NCI-H2171 (cell line): ENCODE results near the gene HERC5.
"Not testable (repeated sequence)": the region's sequence is repeated elsewhere in the genome, so short reads cannot be mapped to it uniquely, and the experiment has no call there.

ENCODE experiments used
- DNase-seq: peaks from one replicate; lab custom pipeline; 2025; lab: John Stamatoyannopoulos, UW

HERC5 gene

DNA sequence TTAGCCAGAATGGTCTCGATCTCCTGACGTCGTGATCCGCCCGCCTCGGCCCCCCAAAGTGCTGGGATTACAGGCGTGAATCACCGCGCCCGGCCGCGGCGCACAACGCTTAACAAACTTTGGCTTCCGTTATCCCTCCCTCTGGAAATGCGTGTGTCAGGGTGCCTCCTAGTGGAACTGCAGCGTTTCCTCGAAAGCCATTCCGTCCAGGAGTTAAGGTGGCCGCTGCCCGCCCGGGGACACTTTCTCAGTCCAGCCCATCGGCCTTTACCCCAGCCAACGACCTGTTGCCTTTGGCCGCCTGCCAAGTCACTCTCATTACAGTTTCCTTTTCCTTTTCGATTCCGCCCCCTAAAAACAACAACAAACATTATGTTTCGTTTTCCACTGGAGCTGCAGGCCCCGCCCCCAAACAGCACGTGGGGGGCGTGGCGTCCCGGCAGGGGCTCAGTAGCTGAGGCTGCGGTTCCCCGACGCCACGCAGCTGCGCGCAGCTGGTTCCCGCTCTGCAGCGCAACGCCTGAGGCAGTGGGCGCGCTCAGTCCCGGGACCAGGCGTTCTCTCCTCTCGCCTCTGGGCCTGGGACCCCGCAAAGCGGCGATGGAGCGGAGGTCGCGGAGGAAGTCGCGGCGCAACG lies at the start of gene HERC5:
TSS of gene HERC5 (plus strand) at position 450 of the 637 bp plus-strand sequence. CDS start at position 601, 151 bp downstream.
- DNase-seq = no peak

DNA sequence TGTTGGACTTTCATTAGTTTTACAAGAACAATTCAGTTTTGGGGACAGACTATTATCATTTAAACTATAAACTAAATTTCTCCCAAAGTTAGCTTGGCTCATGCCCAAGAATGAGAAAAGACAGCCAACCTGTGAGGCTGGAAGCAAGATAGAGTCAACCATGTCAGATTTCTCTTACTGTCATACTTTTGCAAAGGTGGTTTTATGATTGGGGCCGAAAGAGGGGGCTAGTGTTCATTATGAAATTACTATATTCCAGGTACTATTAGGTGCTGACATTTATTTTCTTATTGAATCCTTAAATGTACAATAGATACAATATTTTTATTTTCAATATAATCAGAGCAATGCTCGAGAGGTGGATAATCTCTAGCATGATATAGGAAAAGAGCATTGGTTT lies 47.7 kb upstream of the HERC5 start:
- DNase-seq = no peak

DNA sequence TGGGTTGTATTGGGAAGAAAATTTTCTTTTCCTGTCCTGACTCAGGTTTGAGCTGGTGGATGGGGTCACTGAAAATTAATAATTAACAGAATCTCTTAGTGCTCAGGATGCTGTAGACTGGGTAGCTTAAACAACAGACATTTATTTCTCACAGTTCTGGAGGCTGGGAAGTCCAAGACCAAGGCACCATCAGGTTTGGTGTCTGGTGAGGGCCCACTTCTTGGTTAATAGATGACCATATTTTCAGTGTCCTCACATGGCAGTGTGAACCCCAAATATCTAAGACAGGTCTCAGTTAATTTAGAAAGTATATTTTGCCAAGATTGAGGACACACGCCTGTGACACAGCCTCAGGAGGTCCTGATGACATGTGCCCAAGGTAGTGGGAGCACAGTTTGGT lies 47.1 kb upstream of the HERC5 start:
- DNase-seq = no peak

DNA sequence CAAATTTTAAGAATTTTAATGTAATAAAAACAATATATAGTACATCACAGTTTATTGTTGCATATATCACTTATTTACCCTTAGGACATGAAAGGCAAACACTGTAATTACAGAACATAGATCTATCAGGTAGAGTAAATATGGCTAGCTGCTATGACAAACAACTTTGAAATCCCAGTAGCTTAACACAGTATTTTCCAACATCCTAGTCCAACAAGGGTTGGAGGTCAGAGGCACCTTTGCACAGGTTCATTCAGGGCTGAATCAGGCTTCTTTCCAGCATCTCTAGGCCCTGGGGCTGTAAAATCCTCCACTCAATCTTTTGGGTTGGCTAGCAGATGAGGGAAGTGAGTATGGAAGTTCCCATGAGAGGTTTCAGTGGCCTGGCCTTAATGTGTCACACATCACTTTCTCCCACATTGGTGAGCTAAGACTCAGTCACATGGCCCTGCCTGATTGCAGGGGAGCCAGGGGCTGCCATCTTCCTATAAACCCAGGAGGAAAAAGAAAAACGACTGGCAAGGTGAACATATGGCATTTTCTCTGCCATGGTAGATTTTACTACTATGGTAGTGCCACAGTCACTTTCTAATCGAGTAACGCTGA lies 45.3 kb upstream of the HERC5 start:
- no peak for DNase-seq

DNA sequence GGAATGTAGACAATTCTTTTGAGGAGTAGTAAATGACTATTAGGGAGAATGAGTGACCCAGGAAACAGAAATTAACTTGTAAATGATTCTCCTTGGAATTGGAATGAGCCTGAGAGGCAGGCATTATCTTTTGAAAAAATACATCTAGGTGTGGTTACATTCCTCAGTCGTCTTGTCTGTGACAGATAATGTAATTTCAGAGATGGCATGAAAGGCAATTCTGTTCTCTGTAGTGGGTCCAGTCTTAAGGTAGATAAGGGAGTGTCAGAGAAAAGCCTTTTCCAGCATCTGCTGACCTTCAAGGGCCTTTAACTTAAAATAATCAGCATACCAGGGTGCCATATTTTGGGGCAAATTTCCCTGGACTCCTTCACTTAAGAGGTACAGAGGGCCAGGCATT lies 43.1 kb upstream of the HERC5 start:
- DNase-seq = no peak

DNA sequence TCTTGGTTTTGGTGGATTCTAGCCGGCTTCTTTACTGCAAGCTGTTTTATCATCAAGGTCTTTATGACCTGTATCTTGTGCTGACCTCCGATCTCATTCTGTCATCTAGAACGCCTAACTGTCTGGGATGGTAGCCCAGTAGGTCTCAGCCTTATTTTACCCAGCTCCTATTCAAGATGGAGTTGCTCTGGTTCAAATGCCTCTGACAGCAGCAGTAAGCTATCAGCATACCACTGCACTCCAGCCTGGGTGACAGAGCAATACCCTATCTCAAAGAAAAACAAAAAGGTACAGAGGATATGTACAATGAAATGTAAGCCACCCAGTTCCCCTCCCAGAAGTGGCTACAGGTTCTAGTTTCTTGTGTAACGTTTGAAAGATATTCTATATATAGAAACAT lies 42.2 kb upstream of the HERC5 start:
- no peak for DNase-seq

DNA sequence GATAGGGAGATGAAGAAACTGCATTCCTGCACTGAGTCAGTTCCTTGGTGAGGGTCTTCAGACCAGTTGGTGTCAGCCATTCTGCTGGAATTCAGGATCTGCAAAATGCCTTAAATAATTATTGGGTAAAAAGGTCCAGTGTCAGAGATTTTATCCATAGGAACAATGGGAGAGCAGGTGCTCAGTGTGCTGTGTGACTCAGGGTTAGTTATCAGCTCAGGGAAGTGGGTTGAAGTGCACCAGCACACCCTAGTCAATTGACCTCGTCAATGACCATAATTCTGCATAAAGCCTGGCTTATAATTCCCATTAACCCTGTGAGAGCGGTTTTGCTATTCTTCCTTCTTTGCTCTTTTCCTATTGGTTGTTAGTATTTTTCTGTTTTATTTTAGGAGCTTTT lies 40.9 kb upstream of the HERC5 start:
- DNase-seq = no peak

DNA sequence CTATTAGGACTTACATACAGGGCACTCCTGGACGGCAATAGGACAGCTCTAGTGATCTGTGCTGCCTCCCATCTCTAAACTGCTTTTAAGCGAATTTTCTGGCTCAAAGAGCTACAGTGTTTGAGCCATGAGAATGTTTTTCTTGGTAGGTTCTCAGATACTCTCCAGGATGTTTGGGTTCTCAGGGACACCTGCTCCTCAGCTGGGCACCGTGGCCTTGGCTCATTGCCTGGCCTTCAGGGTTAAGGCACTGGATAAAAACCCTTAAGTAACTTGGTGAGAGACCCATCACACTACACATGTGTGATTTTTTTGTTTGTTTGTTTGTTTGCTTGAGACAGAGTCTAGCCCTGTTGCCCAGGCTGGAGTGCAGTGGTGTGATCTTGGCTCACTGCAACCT lies 38.5 kb upstream of the HERC5 start:
- DNase-seq = no peak

DNA sequence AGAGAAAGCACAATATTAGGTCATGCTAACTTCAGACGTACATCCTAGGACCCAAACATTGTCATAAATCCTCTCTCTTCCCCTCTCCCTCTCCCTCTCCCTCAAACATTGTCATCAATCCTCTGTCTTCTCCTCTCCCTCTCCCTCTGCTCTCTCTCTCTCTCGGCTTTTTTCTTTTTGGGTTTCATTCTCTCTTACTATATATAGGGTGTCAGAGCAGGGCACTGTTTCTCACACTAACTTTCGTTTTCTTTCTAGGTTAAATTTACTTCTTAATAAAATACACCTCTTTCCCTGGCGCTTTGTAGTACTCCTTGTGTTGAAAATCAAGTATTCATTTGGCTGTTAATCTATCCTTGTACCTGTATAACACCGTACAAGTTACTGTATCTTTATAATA lies 37.0 kb upstream of the HERC5 start:
- DNase-seq = no peak

DNA sequence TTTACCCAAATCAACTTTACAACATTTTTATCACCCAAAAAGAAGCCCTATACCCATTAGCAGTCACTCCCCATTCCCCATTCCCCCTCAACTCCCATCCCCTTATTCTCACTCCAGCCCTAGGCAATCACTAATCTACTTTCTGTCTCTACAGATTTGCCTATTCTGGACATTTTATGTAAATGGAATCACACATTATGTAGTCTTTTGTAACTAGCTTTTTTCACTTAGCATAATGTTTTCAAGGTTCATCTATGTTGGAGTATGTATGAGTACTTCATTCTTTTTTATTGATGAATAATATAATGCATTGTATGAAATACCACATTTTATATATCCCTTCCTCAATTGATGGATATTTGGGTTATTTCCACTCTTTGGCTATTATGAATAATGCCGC lies 36.1 kb upstream of the HERC5 start:
- DNase-seq = no peak

DNA sequence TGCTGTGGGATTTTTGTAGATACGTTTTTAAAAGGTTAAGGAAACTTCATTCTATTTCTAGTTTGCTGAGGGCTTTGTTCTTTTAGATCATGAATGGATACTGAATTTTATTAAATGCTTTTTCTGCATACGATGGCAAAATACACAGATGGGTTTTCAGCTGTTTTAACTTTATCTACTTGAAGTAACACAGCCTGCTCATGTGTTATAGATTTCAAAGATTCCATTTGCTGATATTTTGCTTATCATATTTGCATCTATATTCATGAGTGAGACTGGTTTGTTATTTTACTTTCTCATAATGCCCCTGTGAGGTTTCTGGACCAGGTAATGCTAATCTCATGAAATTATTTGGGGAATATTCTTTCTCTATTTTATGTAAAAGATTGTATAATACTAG lies 34.5 kb upstream of the HERC5 start:
- no peak for DNase-seq

DNA sequence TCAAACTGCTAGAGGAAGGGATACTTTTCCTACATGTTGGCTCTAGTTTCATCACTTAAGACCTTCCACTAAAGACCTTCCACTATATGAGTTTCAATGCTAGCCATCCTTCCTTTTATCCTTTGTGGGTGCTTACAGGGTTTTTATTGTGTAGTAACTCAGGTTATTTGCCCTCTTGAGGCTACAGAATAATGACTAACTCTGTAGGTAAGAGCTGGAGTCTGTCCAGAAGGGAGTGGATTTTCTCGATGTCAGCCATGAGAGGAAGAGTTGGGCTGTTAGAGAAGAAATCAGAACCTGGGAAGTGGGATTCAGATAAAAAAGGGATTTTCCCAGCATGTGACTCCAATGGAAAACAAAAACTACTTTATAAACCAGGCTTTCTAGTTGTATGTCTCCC lies 27.5 kb upstream of the HERC5 start:
- no peak for DNase-seq

DNA sequence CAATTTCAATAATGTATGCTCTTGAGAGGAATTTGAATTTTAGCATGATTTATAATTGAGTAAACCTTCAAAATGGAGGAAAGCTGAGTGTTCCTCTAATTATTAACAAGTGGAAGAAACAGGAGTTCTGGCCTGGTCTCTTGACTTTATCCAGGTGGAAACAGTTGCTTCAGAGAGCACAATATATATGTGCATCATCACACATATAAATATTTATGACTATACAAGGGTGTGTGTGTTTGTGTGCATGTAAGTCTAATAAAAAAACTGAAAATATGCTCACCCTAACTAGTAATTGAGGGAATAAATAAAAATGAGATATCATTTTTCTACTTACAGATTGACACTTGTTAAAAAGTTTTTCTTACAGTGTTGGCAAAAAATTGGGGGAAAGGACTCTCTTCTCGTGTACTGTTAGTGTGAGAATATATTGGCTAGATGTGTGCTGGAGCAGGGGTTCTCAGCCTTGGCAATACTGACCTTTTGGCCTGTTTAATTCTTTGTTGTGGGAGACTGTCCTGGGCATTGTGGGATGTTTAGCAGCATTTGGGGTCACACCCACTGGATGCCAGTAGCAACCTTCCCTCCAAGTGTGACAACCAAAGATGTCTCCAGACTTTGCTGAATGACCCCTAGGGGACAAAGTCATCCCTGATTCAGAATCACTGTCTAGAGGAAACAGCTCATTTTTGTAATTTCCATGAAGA lies 20.8 kb upstream of the HERC5 start:
- DNase-seq = no peak

DNA sequence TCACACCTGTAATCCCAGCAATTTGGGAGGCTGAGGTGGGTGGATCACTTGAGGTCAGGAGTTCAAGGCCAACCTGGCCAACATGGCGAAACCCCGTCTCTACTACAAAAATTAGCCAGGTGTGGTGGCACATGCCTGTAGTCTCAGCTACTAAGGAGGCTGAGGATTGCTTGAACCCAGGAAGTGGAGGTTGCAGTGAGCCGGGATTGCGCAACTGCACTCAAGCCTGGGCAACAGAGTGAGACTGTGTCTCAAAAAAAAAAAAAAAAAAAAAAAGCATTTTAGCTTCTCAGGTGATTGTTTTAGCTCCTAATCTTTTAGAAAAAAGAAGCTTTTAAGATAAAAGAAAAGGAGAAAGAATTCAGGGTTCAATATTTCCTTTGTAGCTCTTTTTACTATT lies 19.0 kb upstream of the HERC5 start:
- DNase-seq = not testable (repeated sequence)

DNA sequence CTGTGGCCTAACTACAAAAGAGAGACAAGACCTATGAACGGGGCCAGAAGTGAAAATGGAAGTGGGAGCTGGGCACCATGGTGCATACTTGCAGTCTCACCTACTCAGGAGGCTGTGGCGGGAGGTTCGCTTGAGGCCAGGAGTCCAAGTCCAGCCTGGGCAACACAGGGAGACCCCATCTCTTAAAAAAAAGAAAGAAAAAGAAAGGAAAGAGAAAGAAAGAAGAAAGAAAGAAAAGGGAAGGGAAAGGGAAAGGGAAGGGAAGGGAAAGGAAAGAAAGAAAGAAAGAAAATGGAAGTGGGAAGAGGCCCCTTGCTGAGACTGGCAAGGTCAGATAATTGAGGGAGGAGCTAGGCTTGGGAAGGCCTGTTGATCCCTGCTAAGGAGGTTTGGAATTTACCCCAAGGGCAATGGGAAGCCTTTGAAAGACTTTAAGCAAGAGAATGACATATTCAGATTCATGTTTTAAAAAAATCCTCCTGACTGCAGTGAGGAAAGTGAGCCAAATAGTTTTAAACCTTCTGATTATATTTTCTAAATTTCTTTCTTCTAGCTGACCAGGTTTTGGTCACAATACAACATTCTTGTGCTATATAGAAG lies 17.7 kb upstream of the HERC5 start:
- no peak for DNase-seq

DNA sequence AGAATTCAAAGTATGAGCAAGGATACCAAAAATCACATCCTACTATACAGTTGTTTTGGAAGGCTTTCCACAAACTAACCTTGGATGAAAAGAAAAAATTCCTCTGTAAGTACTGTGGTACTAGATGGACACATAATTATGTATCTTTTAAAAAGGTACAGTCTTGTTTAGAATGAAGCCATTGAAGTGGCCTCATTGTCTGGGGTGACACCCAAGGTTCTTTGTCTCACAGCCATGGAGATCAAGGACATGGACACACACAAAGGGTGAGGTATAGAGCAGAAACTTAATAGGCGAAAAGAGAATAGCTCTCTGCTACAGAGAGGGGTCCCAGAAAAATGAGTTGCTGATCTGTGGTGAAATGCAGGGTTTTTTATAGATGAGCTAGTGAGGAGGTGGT lies 16.8 kb upstream of the HERC5 start:
- DNase-seq = no peak

DNA sequence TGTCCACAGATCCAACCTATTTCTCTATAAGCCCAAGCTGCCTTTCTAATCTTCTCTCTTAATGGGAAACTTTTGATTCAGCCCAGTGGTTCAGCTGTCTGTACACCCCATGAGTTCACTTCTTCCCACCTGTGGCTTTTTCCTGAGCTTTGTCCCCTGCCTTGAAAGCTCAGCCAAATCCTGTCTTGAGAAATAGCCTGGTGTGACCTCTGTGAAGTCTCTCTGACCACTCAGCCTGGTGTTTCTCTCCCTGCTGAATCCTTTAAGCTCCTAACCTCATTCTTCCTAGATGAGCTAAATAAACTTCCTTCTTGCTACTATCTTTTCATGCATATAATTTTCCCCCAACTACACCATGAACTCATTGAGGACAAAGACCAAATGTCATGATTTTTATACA lies 15.2 kb upstream of the HERC5 start:
- DNase-seq = no peak

DNA sequence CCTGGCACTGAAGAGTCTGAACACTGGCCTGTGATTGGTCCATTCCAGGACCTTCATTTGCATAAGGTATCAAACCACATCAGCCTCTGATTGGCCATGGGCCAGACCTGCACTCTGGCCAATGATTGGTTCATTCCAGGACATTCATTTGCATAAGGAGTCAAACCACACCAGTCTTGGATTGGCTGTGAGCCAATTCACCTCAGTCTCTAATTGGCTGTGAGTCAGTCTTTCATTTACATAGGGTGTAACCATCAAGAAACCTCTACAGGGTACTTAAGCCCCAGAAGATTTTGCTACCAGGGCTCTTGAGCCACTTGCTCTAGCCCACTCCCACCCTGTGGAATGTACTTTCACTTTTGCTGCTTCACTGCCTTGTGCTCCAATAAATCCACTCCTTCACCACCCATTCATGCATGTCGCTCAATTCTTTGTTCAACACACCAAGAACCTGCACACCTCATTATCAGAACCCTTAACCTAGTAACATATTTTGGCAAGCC lies 14.2 kb upstream of the HERC5 start:
- no peak for DNase-seq

DNA sequence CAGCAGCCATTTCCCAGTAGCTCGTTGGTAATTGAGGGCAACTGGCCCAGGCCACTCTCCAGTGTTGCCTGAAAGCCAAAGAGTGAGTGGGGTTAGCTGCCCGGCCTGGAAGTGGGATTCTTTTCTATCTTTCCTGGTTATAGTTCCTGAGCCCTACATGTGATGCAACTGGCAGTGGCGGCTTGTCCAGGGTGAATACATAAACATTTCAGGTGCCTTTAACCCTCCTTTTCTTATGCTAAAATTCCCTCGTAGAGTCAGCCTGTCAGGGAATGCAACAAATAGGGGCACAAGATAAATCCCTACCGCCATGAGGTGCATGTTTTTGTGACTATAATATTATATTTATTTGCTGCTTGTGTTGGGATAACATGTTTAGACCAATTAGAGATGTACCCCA lies 13.4 kb upstream of the HERC5 start:
- DNase-seq = no peak

DNA sequence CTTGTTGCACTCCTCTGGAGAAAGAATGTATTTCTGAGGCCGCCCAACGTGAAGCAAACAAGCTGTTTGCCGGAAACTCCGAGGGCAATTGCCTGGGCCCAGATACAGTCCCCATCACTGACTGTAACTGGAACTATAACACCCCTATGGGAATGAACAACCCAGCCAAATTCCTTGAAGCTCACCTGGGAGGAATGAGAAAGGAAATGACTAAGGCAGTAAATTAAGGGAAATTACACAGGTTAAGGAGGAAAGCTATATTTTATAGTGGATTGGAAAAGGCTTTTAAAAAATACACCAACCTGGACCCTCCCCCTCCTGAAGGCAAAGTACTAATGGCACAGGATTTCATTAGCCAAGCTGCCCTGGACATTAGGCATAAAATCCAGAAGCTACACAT lies 11.7 kb upstream of the HERC5 start:
- no peak for DNase-seq

DNA sequence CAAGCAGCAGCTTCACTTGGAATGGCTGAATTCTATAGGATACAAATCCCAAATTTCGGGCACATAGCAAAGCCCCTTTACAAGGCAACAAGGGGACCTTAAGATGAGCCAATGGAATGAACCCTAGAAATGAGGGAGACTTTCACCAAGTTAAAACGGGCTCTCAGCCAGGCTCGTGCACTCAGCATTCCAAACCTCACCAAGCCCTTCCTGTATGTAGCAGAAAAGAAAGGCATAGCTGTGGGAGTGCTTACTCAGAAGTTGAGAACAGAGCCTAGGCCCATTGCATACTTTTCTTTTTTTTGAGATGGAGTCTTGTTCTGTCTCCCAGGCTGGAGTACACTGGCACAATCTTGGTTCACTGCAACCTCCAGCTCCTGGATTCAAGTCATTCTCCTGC lies 10.8 kb upstream of the HERC5 start:
- no peak for DNase-seq

DNA sequence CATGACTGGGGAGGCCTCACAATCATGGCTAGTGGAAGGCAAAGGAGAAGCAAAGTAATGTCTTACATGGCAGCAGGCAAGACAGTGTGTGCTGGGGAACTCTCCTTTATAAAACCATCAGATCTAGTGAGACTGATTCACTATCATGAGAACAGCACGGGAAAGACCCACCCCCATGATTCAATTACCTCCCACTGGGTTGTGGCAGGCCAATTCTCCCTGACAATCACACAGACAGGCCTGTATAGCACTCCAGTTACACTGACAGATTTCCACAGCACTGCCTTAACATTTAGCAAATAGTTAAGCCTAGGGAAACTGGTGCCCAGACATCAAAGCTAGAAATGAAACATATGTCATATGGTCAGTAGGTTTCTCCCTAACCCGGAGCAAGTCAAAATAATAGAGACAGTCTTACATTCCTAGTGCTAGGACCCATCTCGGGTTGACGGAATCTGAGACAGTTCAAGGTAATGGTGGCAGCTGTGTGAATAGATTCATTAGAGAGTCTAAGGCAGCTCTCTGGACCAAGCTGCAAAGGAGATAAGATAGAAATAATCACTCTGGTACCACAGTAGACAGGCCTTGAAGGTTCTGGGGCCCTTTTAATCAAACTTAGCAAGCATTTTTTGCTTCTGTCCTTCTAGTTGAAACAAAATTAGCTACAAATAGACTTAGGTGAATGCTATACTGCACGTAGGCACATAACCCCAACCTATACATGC lies 9.4 kb upstream of the HERC5 start:
- no peak for DNase-seq
